Heart left ventricle (tissue), 13 donors: Measurements from ENCODE around the gene SBNO1.
"Not testable (repeated sequence)": the region's sequence is repeated elsewhere in the genome, so short reads cannot be mapped to it uniquely, and the experiment has no call there.

Experiments
- POLR2A ChIP-seq, 2 donors: fragments of 450-650 bp; IDR thresholded peaks; one replicate each; pipeline ENCODE4 v1.6.1; 2017; ENCODE audit warnings: antibody characterized with exemption in 2 of 2, mild to moderate bottlenecking in 2 of 2, moderate library complexity in 2 of 2
- TF ChIP-seq, protein P1 (sequence below), 12 donors: fragments of 200-600 bp; sonication (generic) in 4 of 12; IDR thresholded peaks; one replicate each; pipeline versions ENCODE4 v1.5.0 to v1.8.0; 2018 to 2022; ENCODE audit warnings: antibody characterized with exemption in 12 of 12, mild to moderate bottlenecking in 5 of 12
- donor health status: ischemic (EF 13 %, LVEDD 7.1; RV severe dilation, severe dysfunction).
- donor health status: DM: no; HTN: yes; CAD: no.
- donor health status: DM: no; HTN: no; CAD: no.
- donor health status: ischemic (EF 25% LVEDD 6.9; RV normal size, moderate dysfunction).
- donor health status: ischemic (EF 25% LVEDD 5.7; RV mildly dilated, moderate dysfunction).
- donor health status: ischemic (EF 35%, LVEDD 5.7; RV mildly dilated, moderate dysfunction).
- donor health status: nonischemic (EF 11% LVEDD 7.7; RV severe dilation, severe dysfunction).
- donor health status: DM: yes; HTN: yes; CAD: no.
- donor health status: PGD.
- donor health status: ischemic (EF 29% LVEDD 5.4; RV normal size, mild dysfunction).
- donor health status: nonischemic (EF 23%, LVEDD 6.1; RV moderate dilation, normal function).

DNA sequence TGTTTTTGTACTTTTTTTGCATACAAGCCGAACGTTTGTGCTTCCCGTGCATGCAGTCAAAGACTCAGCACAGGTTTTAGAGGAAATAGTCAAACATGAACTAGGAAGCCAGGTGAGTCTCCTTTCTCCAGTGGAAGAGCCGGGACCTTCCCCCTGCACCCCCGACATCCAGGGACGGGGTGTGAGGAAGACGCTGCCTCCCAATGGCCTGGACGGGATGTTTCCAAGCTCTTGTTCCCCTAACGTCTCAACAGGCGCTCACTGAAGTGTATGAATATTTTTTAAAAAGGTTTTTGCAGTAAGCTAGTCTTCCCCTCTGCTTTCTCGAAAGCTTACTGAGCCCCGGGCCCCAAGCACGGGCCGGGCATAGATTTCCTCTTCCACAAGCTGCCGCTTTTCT lies 43.3 kb upstream of the SBNO1 start:
- TF ChIP-seq, protein P1, sequence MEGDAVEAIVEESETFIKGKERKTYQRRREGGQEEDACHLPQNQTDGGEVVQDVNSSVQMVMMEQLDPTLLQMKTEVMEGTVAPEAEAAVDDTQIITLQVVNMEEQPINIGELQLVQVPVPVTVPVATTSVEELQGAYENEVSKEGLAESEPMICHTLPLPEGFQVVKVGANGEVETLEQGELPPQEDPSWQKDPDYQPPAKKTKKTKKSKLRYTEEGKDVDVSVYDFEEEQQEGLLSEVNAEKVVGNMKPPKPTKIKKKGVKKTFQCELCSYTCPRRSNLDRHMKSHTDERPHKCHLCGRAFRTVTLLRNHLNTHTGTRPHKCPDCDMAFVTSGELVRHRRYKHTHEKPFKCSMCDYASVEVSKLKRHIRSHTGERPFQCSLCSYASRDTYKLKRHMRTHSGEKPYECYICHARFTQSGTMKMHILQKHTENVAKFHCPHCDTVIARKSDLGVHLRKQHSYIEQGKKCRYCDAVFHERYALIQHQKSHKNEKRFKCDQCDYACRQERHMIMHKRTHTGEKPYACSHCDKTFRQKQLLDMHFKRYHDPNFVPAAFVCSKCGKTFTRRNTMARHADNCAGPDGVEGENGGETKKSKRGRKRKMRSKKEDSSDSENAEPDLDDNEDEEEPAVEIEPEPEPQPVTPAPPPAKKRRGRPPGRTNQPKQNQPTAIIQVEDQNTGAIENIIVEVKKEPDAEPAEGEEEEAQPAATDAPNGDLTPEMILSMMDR (IDR thresholded peaks at IDR 0.05) = not testable (repeated sequence)
- TF ChIP-seq POLR2A (IDR thresholded peaks at IDR 0.05) = not testable (repeated sequence)
